ENCODE results near the gene LRP10. TPM values are rescaled to one million over a fixed set of nuclear protein-coding genes. Genes with fewer than 3 reads are reported as not detected.

LRP10 gene
- total RNA-seq, 1 experiment from 2014 or later = 42.7 TPM

DNA sequence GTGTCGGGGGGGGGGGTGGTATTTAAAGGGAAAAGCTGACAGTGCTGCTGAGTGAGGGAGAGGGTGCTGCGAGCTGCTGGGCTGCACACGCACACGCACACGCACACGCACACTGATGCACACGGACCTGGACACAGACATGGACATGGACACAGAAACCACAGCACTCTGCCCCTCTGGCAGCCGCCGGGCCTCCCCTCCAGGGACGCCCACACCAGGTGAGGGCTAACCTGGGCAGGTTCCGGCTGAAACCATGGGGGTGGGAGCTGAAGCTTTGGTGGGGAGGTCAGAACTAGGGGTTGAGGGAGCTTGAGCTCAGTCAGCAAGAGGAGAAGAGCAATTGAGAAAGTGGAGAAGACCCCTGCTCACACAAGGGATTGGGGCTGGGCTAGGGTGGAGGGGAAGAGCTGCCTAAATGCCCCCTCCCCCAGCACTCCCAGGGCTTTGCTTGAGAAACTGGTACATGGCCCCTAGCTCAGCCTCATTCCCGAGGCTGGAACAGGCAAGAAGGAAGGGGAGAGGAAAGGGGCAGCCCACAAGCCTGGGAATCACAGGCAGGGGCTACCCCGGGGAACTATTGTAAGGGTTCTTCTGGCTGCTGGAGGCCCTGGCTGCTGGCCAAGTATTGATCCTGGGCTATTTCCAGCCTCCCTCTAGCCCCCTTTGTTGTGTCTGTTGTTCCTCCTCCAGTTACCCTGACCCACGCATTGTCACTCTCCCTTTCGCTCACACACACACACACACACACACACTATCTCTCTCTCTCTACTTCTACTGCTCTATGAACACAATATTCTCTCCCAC lies 11.8 kb downstream of the LRP10 start, which contains the start of gene REM2:
TSS of gene REM2 (plus strand) at position 50 of the 804 bp plus-strand sequence. CDS start at position 116, 66 bp downstream.
- no peaks in the 10 kb centered on the region for H3K9me3 ChIP-seq (ENCODE audit: control insufficient read depth in 1 of 2, insufficient read depth in 1 of 2, low read depth in 1 of 2, low read length in 2 of 2)
- 0 out of 2 replicates have a peak within 1 kb of the TSS, but pooled peaks have one; percentile 9 for H3K4me2 ChIP-seq (ENCODE audit: low read length)
- CTCF ChIA-PET = interaction anchor here (1.0 to 7.0 kb wide), 3 partner anchors 11 to 46 kb away, joined by 3 to 51 read pairs (median 6); partner anchors contain the start of genes LRP10 and PRMT5
- DNase-seq (ENCODE audit: low read depth, low spot score) (no peak), ATAC-seq (no peak)
- no peaks in the 10 kb centered on the region for H3K9me2 ChIP-seq (ENCODE audit: insufficient read depth)
- H3K27me3 ChIP-seq (ENCODE audit: insufficient read depth, low read length) = no peaks in the 10 kb centered on the region
- H2AFZ ChIP-seq (ENCODE audit: low read depth, low read length, poor library complexity, severe bottlenecking) = no peak within 1 kb of the TSS
- POLR2A ChIA-PET = interaction anchor here (0.7 to 4.7 kb wide), 2 partner anchors 12 to 243 kb away, joined by 3 to 24 read pairs; partner anchors contain the start of gene LRP10
- H4K20me1 ChIP-seq (ENCODE audit: insufficient read depth) = no peaks in the 10 kb centered on the region
- no peak for TF ChIP-seq TCF7L2 (IDR thresholded peaks at IDR 0.05; ENCODE audit: borderline replicate concordance, extremely low read depth, insufficient read depth, insufficient read length)
- no peak within 1 kb of the TSS for H3K9ac ChIP-seq (ENCODE audit: low read length)
- no peaks in the 10 kb centered on the region for H3K36me3 ChIP-seq (ENCODE audit: control insufficient read depth in 1 of 2, insufficient read depth in 2 of 2, low read length in 2 of 2)
- no peaks in the 10 kb centered on the region; the same call in 1 of the 2 replicates for H3K79me2 ChIP-seq (ENCODE audit: insufficient read depth, low read length)
- RAD21 ChIA-PET (ENCODE audit: low non-redundant PET in 1 of 2, low total read pairs in 2 of 2, uncharacterized antibody in 2 of 2, unreplicated experiment in 2 of 2) = no interaction called here
- H3K4me3 ChIP-seq (replicated peaks in 1 of 2; ENCODE audit: low read depth in 1 of 2, low read length in 2 of 2) = no peak within 1 kb of the TSS
- peaks cover 26 to 34% of the 10 kb centered on the region in 2 experiments for H3K4me1 ChIP-seq (ENCODE audit: control insufficient read depth in 1 of 2, insufficient read depth in 2 of 2, low read length in 2 of 2)
- H3K27ac ChIP-seq (ENCODE audit: low read depth, low read length) = no peak within 1 kb of the TSS; the same call in 1 of the 2 replicates
- intact Hi-C loops (cut with micrococcal nuclease) = no loop called here
- BruUV-seq (replicated peaks) = no TSS peak

GRCh38 chr14:22884076-22884737 lies 12.7 kb downstream of the LRP10 start:
- intact Hi-C loops (cut with micrococcal nuclease) = no loop called here
- no peaks in the 10 kb centered on the region for H3K27me3 ChIP-seq (ENCODE audit: insufficient read depth, low read length)

More at GRCh38 chr14:22884076-22884737, 12.7 kb downstream of the LRP10 start:
- no peak overlapping the region for H3K27ac ChIP-seq (ENCODE audit: low read depth, low read length)
- CTCF ChIA-PET = interaction anchor here (2.0 to 7.0 kb wide), 2 partner anchors 12 to 16 kb away, joined by 6 to 51 read pairs; partner anchors contain the start of gene LRP10
- no peaks in the 10 kb centered on the region for H3K9me2 ChIP-seq (ENCODE audit: insufficient read depth)
- TF ChIP-seq ZNF274 (IDR thresholded peaks at IDR 0.05; ENCODE audit: low read depth, low read length) (no peak), CBX3 (IDR thresholded peaks at IDR 0.05; ENCODE audit: low read depth) (no peak), SP1 (IDR thresholded peaks at IDR 0.05; ENCODE audit: low read depth) (no peak), FOSL1 (IDR thresholded peaks at IDR 0.05; ENCODE audit: low read depth) (no peak), RAD21 (IDR thresholded peaks at IDR 0.05; ENCODE audit: low read depth) (no peak), JUND (IDR thresholded peaks at IDR 0.05) (no peak), POLR2A (IDR thresholded peaks at IDR 0.05; ENCODE audit: borderline replicate concordance, extremely low read depth, insufficient read depth, insufficient read length) (no peak), MAX (IDR thresholded peaks at IDR 0.05) (no peak), ELF1 (IDR thresholded peaks at IDR 0.05; ENCODE audit: borderline replicate concordance, low read depth) (no peak)
- TF ChIP-seq, protein P1, sequence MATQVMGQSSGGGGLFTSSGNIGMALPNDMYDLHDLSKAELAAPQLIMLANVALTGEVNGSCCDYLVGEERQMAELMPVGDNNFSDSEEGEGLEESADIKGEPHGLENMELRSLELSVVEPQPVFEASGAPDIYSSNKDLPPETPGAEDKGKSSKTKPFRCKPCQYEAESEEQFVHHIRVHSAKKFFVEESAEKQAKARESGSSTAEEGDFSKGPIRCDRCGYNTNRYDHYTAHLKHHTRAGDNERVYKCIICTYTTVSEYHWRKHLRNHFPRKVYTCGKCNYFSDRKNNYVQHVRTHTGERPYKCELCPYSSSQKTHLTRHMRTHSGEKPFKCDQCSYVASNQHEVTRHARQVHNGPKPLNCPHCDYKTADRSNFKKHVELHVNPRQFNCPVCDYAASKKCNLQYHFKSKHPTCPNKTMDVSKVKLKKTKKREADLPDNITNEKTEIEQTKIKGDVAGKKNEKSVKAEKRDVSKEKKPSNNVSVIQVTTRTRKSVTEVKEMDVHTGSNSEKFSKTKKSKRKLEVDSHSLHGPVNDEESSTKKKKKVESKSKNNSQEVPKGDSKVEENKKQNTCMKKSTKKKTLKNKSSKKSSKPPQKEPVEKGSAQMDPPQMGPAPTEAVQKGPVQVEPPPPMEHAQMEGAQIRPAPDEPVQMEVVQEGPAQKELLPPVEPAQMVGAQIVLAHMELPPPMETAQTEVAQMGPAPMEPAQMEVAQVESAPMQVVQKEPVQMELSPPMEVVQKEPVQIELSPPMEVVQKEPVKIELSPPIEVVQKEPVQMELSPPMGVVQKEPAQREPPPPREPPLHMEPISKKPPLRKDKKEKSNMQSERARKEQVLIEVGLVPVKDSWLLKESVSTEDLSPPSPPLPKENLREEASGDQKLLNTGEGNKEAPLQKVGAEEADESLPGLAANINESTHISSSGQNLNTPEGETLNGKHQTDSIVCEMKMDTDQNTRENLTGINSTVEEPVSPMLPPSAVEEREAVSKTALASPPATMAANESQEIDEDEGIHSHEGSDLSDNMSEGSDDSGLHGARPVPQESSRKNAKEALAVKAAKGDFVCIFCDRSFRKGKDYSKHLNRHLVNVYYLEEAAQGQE (IDR thresholded peaks at IDR 0.05; ENCODE audit: low read depth) = no peak
- no peaks in the 10 kb centered on the region for H4K20me1 ChIP-seq (ENCODE audit: insufficient read depth)
- RAD21 ChIA-PET (ENCODE audit: low non-redundant PET in 1 of 2, low total read pairs in 2 of 2, uncharacterized antibody in 2 of 2, unreplicated experiment in 2 of 2) = no interaction called here
- ATAC-seq (no peak), DNase-seq (ENCODE audit: low read depth, low spot score) (no peak)
- H3K36me3 ChIP-seq (ENCODE audit: control insufficient read depth in 1 of 2, insufficient read depth in 2 of 2, low read length in 2 of 2) = no peaks in the 10 kb centered on the region
- no peak overlapping the region for H3K9ac ChIP-seq (ENCODE audit: low read length)
- peaks cover 27 to 39% of the 10 kb centered on the region in 2 experiments for H3K4me1 ChIP-seq (ENCODE audit: control insufficient read depth in 1 of 2, insufficient read depth in 2 of 2, low read length in 2 of 2)
- no peaks in the 10 kb centered on the region; the same call in 1 of the 2 replicates for H3K79me2 ChIP-seq (ENCODE audit: insufficient read depth, low read length)
- H2AFZ ChIP-seq (ENCODE audit: low read depth, low read length, poor library complexity, severe bottlenecking) = no peak overlapping the region
- no peak overlapping the region for H3K4me3 ChIP-seq (replicated peaks in 1 of 2; ENCODE audit: low read depth in 1 of 2, low read length in 2 of 2)
- POLR2A ChIA-PET = interaction anchor here (0.9 to 4.7 kb wide), 2 partner anchors 12 to 34 kb away, joined by 3 to 24 read pairs; partner anchors contain the start of gene LRP10
- H3K4me2 ChIP-seq (ENCODE audit: low read length) = no peak overlapping the region
- no peaks in the 10 kb centered on the region for H3K9me3 ChIP-seq (ENCODE audit: control insufficient read depth in 1 of 2, insufficient read depth in 1 of 2, low read depth in 1 of 2, low read length in 2 of 2)
- no TSS peak for BruUV-seq (replicated peaks)
